ENCODE results near the gene MAP3K14.

Gene MAP3K14

GRCh38 chr17:45227926-45228762 is 88.7 kb downstream of the MAP3K14 start:
- no peak for FAIRE-seq
- TF ChIP-seq TAF1 (IDR thresholded peaks at IDR 0.05; ENCODE audit: low read depth, low read length), result 0 out of 2 replicates have a peak, but pooled peaks have one; percentile 10
- no peak for TF ChIP-seq POLR2AphosphoS5 (IDR thresholded peaks at IDR 0.05; ENCODE audit: low read depth, low read length)
- TF ChIP-seq SPI1 (IDR thresholded peaks at IDR 0.05; ENCODE audit: low read depth, low read length), result 0 out of 2 replicates have a peak, but pooled peaks have one; percentile 12

DNA sequence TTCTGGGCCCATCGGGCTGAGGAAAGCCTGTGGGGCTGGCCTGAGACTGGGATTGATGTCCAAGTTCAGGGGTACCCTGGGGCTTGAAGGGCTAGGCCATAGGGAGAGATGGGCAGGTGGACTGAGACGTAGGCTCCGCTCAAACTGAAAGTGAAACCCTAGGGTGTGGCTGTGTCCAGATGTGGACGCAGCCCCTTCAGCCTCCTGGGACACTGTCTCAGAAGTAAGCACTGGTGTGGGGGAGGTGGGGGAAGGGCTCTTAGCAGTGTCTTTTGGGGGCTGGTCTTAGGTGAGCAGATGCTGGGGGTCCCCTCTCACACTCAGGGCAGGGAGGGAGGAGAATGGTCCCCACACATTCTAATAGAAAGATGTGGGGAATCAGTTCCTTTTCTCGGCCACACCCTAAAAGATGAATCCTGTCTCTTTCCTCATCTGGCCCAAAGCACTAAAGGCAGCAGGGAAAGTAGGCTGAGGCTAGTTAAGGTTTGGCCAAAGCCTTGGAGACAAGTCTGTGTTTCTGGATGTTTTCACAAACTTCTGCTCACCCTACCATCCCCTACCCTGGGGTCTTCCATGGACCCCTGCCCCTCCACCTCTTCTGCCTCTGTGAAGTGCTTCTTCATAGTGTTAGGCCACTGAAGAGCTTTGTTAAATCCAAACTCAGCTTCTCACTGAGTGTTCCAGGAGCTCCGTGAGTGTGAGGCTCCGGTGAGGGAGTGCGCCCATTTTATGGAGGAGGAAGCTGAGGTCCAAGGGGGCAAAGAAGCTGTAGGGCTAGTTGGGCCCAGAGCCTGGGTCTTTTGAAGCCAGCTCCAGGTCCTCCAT is 89.5 kb downstream of the MAP3K14 start:
- DNase-seq (ENCODE audit: insufficient read length, low spot score) (no peak), FAIRE-seq (peak; percentile 76)
- no peak for TF ChIP-seq POLR2A (IDR thresholded peaks at IDR 0.05; ENCODE audit: low read depth, low read length)
- TF ChIP-seq PAX5 (IDR thresholded peaks at IDR 0.05; ENCODE audit: insufficient read depth, low read length, severe bottlenecking), result no peak
- TF ChIP-seq TAF1 (IDR thresholded peaks at IDR 0.05; ENCODE audit: low read depth, low read length), result peak; percentile 65
- TF ChIP-seq POLR2AphosphoS5 (IDR thresholded peaks at IDR 0.05; ENCODE audit: low read depth, low read length), result no peak
- peak; percentile 82 for TF ChIP-seq SPI1 (IDR thresholded peaks at IDR 0.05; ENCODE audit: low read depth, low read length)
- 0 out of 2 replicates have a peak, but pooled peaks have one; percentile 3 for TF ChIP-seq POU2F2 (IDR thresholded peaks at IDR 0.05; ENCODE audit: low read depth, low read length)

More at GRCh38 chr17:45227926-45228762, 88.7 kb downstream of the MAP3K14 start:
- no peak for DNase-seq (ENCODE audit: insufficient read length, low spot score)

DNA sequence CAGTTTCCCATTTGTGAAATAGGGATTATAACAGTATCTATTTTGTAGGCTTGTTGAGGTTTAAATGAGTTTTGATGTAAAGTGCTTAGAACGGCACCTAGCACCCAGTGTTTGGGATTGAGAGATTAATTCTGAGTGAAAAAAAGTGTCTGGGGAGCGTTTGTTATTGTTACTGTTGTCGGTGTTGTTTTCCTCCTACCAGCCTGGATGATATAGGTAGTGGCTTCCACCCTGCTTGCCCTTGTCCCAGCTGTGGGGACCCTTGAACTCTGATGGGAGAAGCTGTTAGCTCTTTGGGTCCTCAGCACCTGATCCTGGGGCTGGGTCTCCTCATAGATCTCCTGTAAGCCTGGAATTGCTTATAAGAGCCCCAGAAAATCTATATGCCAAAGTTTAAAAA is 90.2 kb downstream of the MAP3K14 start:
- FAIRE-seq, result no peak
- no peak for DNase-seq (ENCODE audit: insufficient read length, low spot score)
- TF ChIP-seq SPI1 (IDR thresholded peaks at IDR 0.05; ENCODE audit: low read depth, low read length) (no peak), POLR2AphosphoS5 (IDR thresholded peaks at IDR 0.05; ENCODE audit: low read depth, low read length) (no peak), POLR2A (IDR thresholded peaks at IDR 0.05; ENCODE audit: low read depth, low read length) (no peak), POU2F2 (IDR thresholded peaks at IDR 0.05; ENCODE audit: low read depth, low read length) (no peak), PAX5 (IDR thresholded peaks at IDR 0.05; ENCODE audit: insufficient read depth, low read length, severe bottlenecking) (no peak), TAF1 (IDR thresholded peaks at IDR 0.05; ENCODE audit: low read depth, low read length) (no peak)

GRCh38 chr17:45225964-45226530 is 90.8 kb downstream of the MAP3K14 start:
- DNase-seq (ENCODE audit: insufficient read length, low spot score) (peak; percentile 78), FAIRE-seq (peak; percentile 97)
- TF ChIP-seq TAF1 (IDR thresholded peaks at IDR 0.05; ENCODE audit: low read depth, low read length) (peak; percentile 87), PAX5 (IDR thresholded peaks at IDR 0.05; ENCODE audit: insufficient read depth, low read length, severe bottlenecking) (peak; percentile 43), POLR2A (IDR thresholded peaks at IDR 0.05; ENCODE audit: low read depth, low read length) (peak; percentile 94), POLR2AphosphoS5 (IDR thresholded peaks at IDR 0.05; ENCODE audit: low read depth, low read length) (peak; percentile 96), POU2F2 (IDR thresholded peaks at IDR 0.05; ENCODE audit: low read depth, low read length) (peak; percentile 56; the same call in 1 of the 2 replicates), SPI1 (IDR thresholded peaks at IDR 0.05; ENCODE audit: low read depth, low read length) (peak; percentile 85)

DNA sequence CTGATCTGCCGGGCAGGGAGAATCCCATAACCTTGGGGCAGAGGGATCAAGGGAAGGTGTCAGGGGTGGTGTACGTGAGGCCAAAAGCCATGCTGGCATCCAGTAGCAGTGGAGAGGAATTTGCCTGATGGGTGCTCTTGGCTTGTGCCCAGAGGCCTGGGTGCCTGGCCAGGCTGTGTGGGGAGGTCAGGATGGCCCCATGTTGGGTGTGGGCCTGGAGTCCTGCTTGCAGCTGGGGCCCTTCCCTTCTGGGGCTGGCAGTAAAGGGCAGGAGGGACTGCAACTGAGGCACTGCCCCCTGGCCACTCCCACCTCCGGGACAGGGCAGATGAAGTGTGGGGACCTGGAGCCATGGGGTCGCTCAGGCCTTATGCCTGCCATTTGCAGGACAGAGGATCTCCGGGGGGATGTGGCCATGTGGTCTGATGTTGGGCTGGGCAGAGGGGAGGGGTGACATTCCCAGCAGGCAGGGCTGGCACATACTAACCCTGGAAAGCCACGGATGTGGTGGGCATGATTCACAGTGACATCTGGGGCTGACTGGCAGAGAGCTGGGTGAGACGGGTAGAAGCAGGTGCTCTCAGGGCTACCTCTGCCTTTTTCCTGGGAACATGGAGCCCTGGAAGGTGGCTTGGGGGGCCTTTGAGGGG is 91.6 kb downstream of the MAP3K14 start:
- TF ChIP-seq SPI1 (IDR thresholded peaks at IDR 0.05; ENCODE audit: low read depth, low read length) (no peak), TAF1 (IDR thresholded peaks at IDR 0.05; ENCODE audit: low read depth, low read length) (no peak), PAX5 (IDR thresholded peaks at IDR 0.05; ENCODE audit: insufficient read depth, low read length, severe bottlenecking) (no peak), POLR2A (IDR thresholded peaks at IDR 0.05; ENCODE audit: low read depth, low read length) (0 out of 2 replicates have a peak, but pooled peaks have one; percentile 13), POLR2AphosphoS5 (IDR thresholded peaks at IDR 0.05; ENCODE audit: low read depth, low read length) (no peak), POU2F2 (IDR thresholded peaks at IDR 0.05; ENCODE audit: low read depth, low read length) (no peak)
- FAIRE-seq (peak; percentile 80), DNase-seq (ENCODE audit: insufficient read length, low spot score) (no peak)

- TF ChIP-seq PAX5 (IDR thresholded peaks at IDR 0.05; ENCODE audit: insufficient read depth, low read length, severe bottlenecking) (no peak), TAF1 (IDR thresholded peaks at IDR 0.05; ENCODE audit: low read depth, low read length) (no peak), SPI1 (IDR thresholded peaks at IDR 0.05; ENCODE audit: low read depth, low read length) (no peak)
- DNase-seq (ENCODE audit: insufficient read length, low spot score), result no peak
- FAIRE-seq, result no peak
These were observed 92.2 kb downstream of the MAP3K14 start for GRCh38 chr17:45224671-45225050.

- DNase-seq (ENCODE audit: insufficient read length, low spot score) (no peak), FAIRE-seq (peak; percentile 76)
- TF ChIP-seq POLR2AphosphoS5 (IDR thresholded peaks at IDR 0.05; ENCODE audit: low read depth, low read length) (no peak), POLR2A (IDR thresholded peaks at IDR 0.05; ENCODE audit: low read depth, low read length) (peak; percentile 57; the same call in 1 of the 2 replicates), POU2F2 (IDR thresholded peaks at IDR 0.05; ENCODE audit: low read depth, low read length) (peak; percentile 87), TAF1 (IDR thresholded peaks at IDR 0.05; ENCODE audit: low read depth, low read length) (0 out of 2 replicates have a peak, but pooled peaks have one; percentile 5)
These were observed 93.0 kb downstream of the MAP3K14 start for GRCh38 chr17:45223539-45224528.

DNA sequence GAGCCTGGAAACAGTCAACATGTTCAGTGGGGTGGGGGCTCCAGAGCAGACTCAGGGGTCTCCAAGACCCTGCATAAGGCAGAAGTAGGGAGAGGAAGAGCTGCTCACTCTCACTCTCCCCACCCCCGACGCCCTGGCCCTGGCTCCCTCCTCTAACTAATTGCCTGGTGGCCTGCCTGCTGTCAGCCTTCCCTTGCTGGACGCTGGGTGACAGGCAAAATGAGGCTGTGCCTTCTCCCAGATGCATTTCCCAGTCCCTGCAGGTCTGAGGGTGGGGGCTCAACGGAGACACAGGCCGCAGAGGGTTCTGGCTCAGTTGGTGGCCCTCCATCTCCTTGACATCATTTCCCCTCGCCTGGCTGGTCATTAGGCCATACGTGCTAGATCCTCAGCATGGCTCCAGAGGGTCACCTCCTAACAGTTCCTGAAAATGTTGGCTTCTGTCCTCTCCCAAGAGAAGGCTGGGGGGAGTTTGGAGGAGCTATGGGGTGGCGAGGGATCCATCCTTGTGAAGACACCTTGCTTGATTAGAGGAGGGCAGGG is 93.8 kb downstream of the MAP3K14 start:
- TF ChIP-seq PAX5 (IDR thresholded peaks at IDR 0.05; ENCODE audit: insufficient read depth, low read length, severe bottlenecking) (no peak), TAF1 (IDR thresholded peaks at IDR 0.05; ENCODE audit: low read depth, low read length) (no peak), POLR2A (IDR thresholded peaks at IDR 0.05; ENCODE audit: low read depth, low read length) (no peak), POU2F2 (IDR thresholded peaks at IDR 0.05; ENCODE audit: low read depth, low read length) (no peak), POLR2AphosphoS5 (IDR thresholded peaks at IDR 0.05; ENCODE audit: low read depth, low read length) (peak; percentile 27; the same call in 1 of the 2 replicates)
- FAIRE-seq (peak; percentile 28), DNase-seq (ENCODE audit: insufficient read length, low spot score) (no peak)
